Measurements from ENCODE around the gene GPRC5C. TPM values are rescaled to one million over a fixed set of nuclear protein-coding genes. Genes with fewer than 3 reads are reported as not detected.

Gene GPRC5C
- total RNA-seq, 1 experiment from 2014 or later: 15.5 TPM

DNA sequence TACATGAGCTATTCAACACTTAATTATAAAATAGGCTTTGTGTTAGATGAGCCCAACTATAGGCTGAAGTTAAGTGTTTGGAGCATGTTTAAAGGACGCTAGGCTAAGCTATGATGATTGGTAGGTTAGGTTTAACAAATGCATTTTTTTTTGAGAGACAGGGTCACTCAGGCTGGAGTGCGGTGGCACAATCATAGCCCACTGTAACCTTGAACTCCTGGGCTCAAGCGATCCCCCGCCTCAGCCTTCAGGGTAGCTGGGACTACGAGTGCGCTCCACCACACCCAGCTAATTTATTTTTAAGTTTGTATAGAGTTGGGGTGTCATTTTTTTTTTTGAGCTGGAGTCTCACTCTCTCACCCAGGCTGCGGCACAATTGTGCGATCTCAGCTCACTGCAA is 19.3 kb upstream of the GPRC5C start:
- no peak overlapping the region for H3K4me2 ChIP-seq (ENCODE audit: insufficient read depth, insufficient read length, low read length)
- no peaks in the 10 kb centered on the region for H3K4me1 ChIP-seq (ENCODE audit: insufficient read depth, low read length)
- H3K4me1 Mint-ChIP-seq: peaks cover 4 to 9% of the 10 kb centered on the region in 2 experiments; a peak in 3 of 4 replicates
- H3K14ac ChIP-seq (ENCODE audit: insufficient read depth, low read length): no peak overlapping the region
- no peak overlapping the region for H4K8ac ChIP-seq (replicated peaks; ENCODE audit: insufficient read length, low read depth, low read length)
- no peak overlapping the region for H2BK20ac ChIP-seq (ENCODE audit: low read depth, low read length, poor library complexity, severe bottlenecking)
- H3K27ac Mint-ChIP-seq: no peak overlapping the region
- peaks cover 0 to 6% (median 0%) of the 10 kb centered on the region in 3 experiments; a peak in 3 of 7 replicates for H3K36me3 Mint-ChIP-seq (ENCODE audit: insufficient read depth in 1 of 3, low read depth in 3 of 3)
- no peaks in the 10 kb centered on the region for H3K79me1 ChIP-seq (ENCODE audit: insufficient read depth, low read depth, low read length, poor library complexity, severe bottlenecking)
- H3K4ac ChIP-seq (ENCODE audit: low read depth, low read length): no peak overlapping the region
- H2AK5ac ChIP-seq (ENCODE audit: insufficient read length, low read length): no peak overlapping the region
- H3K9ac ChIP-seq (ENCODE audit: extremely low read depth, insufficient read length, low read length): no peak overlapping the region
- no peak overlapping the region for H2AFZ ChIP-seq (ENCODE audit: low read length)
- H3K9me3 ChIP-seq (ENCODE audit: control insufficient read depth, low read depth, low read length): no peaks in the 10 kb centered on the region
- H4K20me1 ChIP-seq (ENCODE audit: control insufficient read depth, insufficient read depth, insufficient read length): no peaks in the 10 kb centered on the region
- H2BK12ac ChIP-seq (ENCODE audit: insufficient read length, low read depth, low read length): no peak overlapping the region
- H2BK15ac ChIP-seq (ENCODE audit: low read depth, low read length): no peak overlapping the region
- TF ChIP-seq, protein P1, sequence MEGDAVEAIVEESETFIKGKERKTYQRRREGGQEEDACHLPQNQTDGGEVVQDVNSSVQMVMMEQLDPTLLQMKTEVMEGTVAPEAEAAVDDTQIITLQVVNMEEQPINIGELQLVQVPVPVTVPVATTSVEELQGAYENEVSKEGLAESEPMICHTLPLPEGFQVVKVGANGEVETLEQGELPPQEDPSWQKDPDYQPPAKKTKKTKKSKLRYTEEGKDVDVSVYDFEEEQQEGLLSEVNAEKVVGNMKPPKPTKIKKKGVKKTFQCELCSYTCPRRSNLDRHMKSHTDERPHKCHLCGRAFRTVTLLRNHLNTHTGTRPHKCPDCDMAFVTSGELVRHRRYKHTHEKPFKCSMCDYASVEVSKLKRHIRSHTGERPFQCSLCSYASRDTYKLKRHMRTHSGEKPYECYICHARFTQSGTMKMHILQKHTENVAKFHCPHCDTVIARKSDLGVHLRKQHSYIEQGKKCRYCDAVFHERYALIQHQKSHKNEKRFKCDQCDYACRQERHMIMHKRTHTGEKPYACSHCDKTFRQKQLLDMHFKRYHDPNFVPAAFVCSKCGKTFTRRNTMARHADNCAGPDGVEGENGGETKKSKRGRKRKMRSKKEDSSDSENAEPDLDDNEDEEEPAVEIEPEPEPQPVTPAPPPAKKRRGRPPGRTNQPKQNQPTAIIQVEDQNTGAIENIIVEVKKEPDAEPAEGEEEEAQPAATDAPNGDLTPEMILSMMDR (conservative IDR thresholded peaks at IDR 0.05): no peak
- H2BK5ac ChIP-seq (ENCODE audit: insufficient read length, low read length): no peak overlapping the region
- no peak overlapping the region for H2BK120ac ChIP-seq (ENCODE audit: low read depth, low read length, poor library complexity, severe bottlenecking)
- no peak overlapping the region for H3K27ac ChIP-seq (ENCODE audit: insufficient read length, low read depth, low read length)
- H4K5ac ChIP-seq (ENCODE audit: insufficient read length, low read depth, low read length): no peak overlapping the region
- H3K23me2 ChIP-seq (ENCODE audit: insufficient read length, low read depth, low read length, poor library complexity, severe bottlenecking): no peaks in the 10 kb centered on the region
- H3K18ac ChIP-seq (ENCODE audit: insufficient read length, low read depth, low read length): no peak overlapping the region
- no CpG with 5 or more reads among the region's 8 CpGs for WGBS (ENCODE audit: extremely low coverage, insufficient read length, low lambda C conversion rate)
- H3K23ac ChIP-seq (ENCODE audit: insufficient read length, low read depth, low read length): no peak overlapping the region
- DNase-seq: no peak
- H3K79me2 ChIP-seq (ENCODE audit: insufficient read depth, low read length): no peaks in the 10 kb centered on the region
- H3T11ph ChIP-seq (ENCODE audit: low read length): no peak overlapping the region
- H3K27me3 ChIP-seq (ENCODE audit: insufficient read depth, low read length): no peaks in the 10 kb centered on the region
- H3K56ac ChIP-seq (ENCODE audit: insufficient read length, low read depth, low read length): no peak overlapping the region
- H3K27me3 Mint-ChIP-seq (ENCODE audit: low read depth): peaks cover 3% of the 10 kb centered on the region
- H4K91ac ChIP-seq (ENCODE audit: insufficient read length, low read depth, low read length): no peak overlapping the region
- H3K4me3 Mint-ChIP-seq: no peak overlapping the region
- peaks cover 0 to 6% of the 10 kb centered on the region in 2 experiments; a peak in 1 of 5 replicates for H3K9me3 Mint-ChIP-seq

Measured in H9 (cell line).